Erythroblast (primary cell): ENCODE results near the gene HOXD12.
A peak's percentile ranks its signal among the peaks of the same experiment; 100 is the strongest.

ENCODE experiments used
- DNase-seq, 2 experiments: peaks; one replicate each; lab custom pipeline; 2025; lab: John Stamatoyannopoulos, UW
- GATA1 ChIP-seq: IDR thresholded peaks from 2 replicates; pipeline ENCODE4 v1.6.1; 2011; ENCODE audit warnings: low read depth, mild to moderate bottlenecking, control low read depth, low read length, moderate library complexity
- POLR2A ChIP-seq: IDR thresholded peaks from 2 replicates; pipeline ENCODE4 v1.6.1; 2011; ENCODE audit warnings: mild to moderate bottlenecking, low read length

Gene HOXD12

GRCh38 chr2:176099728-176100546, at the start of gene HOXD12:
TSS of gene HOXD12 (plus strand) at chr2:176099795. CDS start at chr2:176099802, 7 bp downstream.
- DNase-seq, result no peak
- TF ChIP-seq GATA1 (no peak), POLR2A (no peak)

GRCh38 chr2:176056406-176056805, 43.2 kb upstream of the HOXD12 start:
- no peak for DNase-seq
- no peak for TF ChIP-seq GATA1
- TF ChIP-seq POLR2A, result no peak

GRCh38 chr2:176063958-176064357, 35.6 kb upstream of the HOXD12 start:
- TF ChIP-seq GATA1 (no peak), POLR2A (no peak)
- DNase-seq, result no peak

GRCh38 chr2:176066645-176067588, 32.7 kb upstream of the HOXD12 start:
- TF ChIP-seq POLR2A (no peak), GATA1 (no peak)

GRCh38 chr2:176067589-176068418, 31.8 kb upstream of the HOXD12 start:
- peak; percentile 37 to 46 for DNase-seq

More at GRCh38 chr2:176066645-176067588, 32.7 kb upstream of the HOXD12 start:
- DNase-seq, result peak; percentile 20 to 24

GRCh38 chr2:176068419-176068832, 31.2 kb upstream of the HOXD12 start:
- TF ChIP-seq POLR2A (no peak), GATA1 (no peak)
- peak in 1 of 2 experiments; percentile 14 for DNase-seq

More at GRCh38 chr2:176067589-176068418, 31.8 kb upstream of the HOXD12 start:
- TF ChIP-seq GATA1 (no peak), POLR2A (no peak)

GRCh38 chr2:176071330-176072291, 28.0 kb upstream of the HOXD12 start:
- TF ChIP-seq POLR2A, result no peak
- no peak for TF ChIP-seq GATA1
- no peak for DNase-seq

- no peak for TF ChIP-seq POLR2A
- TF ChIP-seq GATA1, result no peak
Observed at GRCh38 chr2:176072292-176072669, 27.3 kb upstream of the HOXD12 start.

GRCh38 chr2:176072951-176073904, 26.4 kb upstream of the HOXD12 start:
- no peak for DNase-seq
- TF ChIP-seq POLR2A (no peak), GATA1 (no peak)

More at GRCh38 chr2:176072292-176072669, 27.3 kb upstream of the HOXD12 start:
- no peak for DNase-seq

- TF ChIP-seq POLR2A (no peak), GATA1 (no peak)
- no peak for DNase-seq
Observed at GRCh38 chr2:176074919-176075425, 24.6 kb upstream of the HOXD12 start.

- DNase-seq, result no peak
- TF ChIP-seq GATA1 (no peak), POLR2A (no peak)
Observed at GRCh38 chr2:176075481-176075880, 24.1 kb upstream of the HOXD12 start.
